ENCODE results near the gene GLMN. TPM values are rescaled to one million over a fixed set of nuclear protein-coding genes. Genes with fewer than 3 reads are reported as not detected.
"Not testable (repeated sequence)": the region's sequence is repeated elsewhere in the genome, so short reads cannot be mapped to it uniquely, and the experiment has no call there.

Gene GLMN
- total RNA-seq, 1 donor from 2014 or later: 5.4 TPM

GRCh38 chr1:92307980-92308379, 9.2 kb upstream of the GLMN start:
- intact Hi-C loops (cut with DNase I): loop anchor here (5.0 kb wide), 1 partner anchor 314 kb away; no protein-coding TSS in a partner anchor

GRCh38 chr1:92306020-92306419, 7.2 kb upstream of the GLMN start:
- intact Hi-C loops (cut with DNase I): loop anchor here (5.0 kb wide), 1 partner anchor 316 kb away; no protein-coding TSS in a partner anchor
- ATAC-seq (no peak), DNase-seq (ENCODE audit: missing footprints) (no peak)

More at GRCh38 chr1:92307980-92308379, 9.2 kb upstream of the GLMN start:
- DNase-seq (ENCODE audit: missing footprints) (no peak), ATAC-seq (no peak)

- ATAC-seq (no peak), DNase-seq (ENCODE audit: missing footprints) (no peak)
- intact Hi-C loops (cut with DNase I): no loop called here
Measured at GRCh38 chr1:92301021-92301420, 2.2 kb upstream of the GLMN start.

DNA sequence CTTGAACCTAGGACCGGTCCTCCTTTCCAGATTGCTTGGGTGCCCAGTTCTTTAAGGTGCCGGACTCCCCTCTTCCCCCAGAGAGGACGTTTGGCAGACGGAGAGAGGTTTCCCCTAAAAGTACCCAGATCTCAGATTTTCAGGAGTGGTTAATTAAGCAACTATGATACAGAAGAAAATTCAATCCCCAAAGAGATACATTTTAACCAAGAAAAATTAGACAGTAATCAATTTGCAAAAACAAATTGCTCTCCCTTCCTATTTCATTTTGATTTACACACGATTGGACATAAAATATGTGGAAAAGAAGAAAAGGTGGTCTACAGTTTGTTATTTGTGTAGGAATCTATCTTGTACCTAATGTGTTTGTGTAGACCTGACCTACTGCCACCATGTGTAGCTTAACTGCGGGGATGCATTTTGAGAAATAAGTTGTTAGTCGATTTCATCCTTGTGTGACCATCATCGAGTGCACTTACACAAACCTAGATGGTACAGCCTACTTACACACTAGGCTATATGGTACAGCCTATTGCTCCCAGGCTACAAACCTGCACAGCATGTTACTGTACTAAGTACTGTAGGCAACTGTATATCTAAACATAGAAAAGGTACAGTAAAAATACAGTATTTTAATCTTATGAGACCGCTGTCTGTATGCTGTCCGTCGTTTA, 827 bp upstream of the GLMN start:
- ATAC-seq (no peak), DNase-seq (ENCODE audit: missing footprints) (no peak)
- intact Hi-C loops (cut with DNase I): loop anchor here (10.0 kb wide), 1 partner anchor 1015 kb away; no protein-coding TSS in a partner anchor

DNA sequence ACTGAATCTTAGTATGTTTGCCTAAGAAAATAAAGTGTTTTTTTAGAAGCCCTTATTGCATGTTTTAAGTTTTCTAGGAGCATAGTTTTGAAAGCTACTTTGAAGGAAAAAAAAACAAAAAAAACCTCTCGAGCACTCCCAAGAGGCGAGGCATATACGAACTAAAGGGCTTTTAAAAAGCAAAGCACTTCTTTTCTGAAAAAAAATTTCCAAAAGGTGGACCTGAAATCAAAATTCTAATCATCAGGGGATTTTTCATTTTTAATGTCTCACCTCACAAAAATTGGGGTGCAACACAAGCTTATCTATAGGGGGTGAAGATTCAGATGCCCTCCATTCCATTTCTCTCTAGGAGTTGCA, 594 bp downstream of the GLMN start:
- DNase-seq (ENCODE audit: missing footprints) (no peak), ATAC-seq (no peak)
- intact Hi-C loops (cut with DNase I): loop anchor here (10.0 kb wide), 1 partner anchor 1013 kb away; no protein-coding TSS in a partner anchor

DNA sequence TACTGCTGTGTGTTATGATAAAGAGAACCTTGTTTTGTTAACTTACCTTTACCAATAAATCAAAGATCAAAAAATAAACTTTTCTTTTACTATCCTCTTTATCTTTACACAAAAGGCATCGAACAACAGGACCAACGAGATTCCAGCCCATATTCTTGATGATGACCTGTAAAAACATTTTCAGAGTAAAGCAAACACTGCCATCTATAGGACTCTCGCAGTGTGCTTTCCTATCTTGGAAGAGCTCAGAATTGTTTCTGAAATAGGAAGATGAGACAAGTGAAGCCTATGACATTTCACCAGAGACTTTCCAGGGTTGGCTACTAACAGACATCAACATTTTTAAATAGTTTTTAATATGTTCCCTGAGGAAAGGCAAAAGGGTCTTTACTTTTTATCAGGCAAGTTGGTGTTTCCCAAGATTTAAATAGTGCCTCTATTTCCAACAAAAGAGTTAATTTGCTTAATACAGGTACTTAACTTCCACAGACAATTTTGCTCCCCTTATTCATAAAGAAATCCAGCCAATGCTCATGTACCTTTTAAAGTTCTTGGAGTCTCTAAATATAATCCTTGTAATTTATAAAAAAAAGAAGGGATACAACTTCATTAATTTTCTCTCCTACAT, 7.3 kb downstream of the GLMN start:
- DNase-seq (ENCODE audit: missing footprints) (no peak), ATAC-seq (no peak)
- intact Hi-C loops (cut with DNase I): loop anchor here (5.0 to 10.0 kb wide), 3 partner anchors 294 to 1007 kb away; no protein-coding TSS in a partner anchor

GRCh38 chr1:92281411-92281810, 17.4 kb downstream of the GLMN start:
- intact Hi-C loops (cut with DNase I); ATAC-seq; DNase-seq (ENCODE audit: missing footprints): not testable (repeated sequence)

- not testable (repeated sequence) for DNase-seq (ENCODE audit: missing footprints); ATAC-seq
Measured at GRCh38 chr1:92279781-92280180, 19.0 kb downstream of the GLMN start.

GRCh38 chr1:92277105-92277723, 21.6 kb downstream of the GLMN start:
- DNase-seq (ENCODE audit: missing footprints) (no peak), ATAC-seq (no peak)
- intact Hi-C loops (cut with DNase I): no loop called here

More at GRCh38 chr1:92279781-92280180, 19.0 kb downstream of the GLMN start:
- intact Hi-C loops (cut with DNase I): not testable (repeated sequence)

GRCh38 chr1:92276082-92276481, 22.7 kb downstream of the GLMN start:
- intact Hi-C loops (cut with DNase I): no loop called here
- ATAC-seq (no peak), DNase-seq (ENCODE audit: missing footprints) (no peak)

GRCh38 chr1:92274939-92275338, 23.8 kb downstream of the GLMN start:
- intact Hi-C loops (cut with DNase I): no loop called here
- no peak for DNase-seq (ENCODE audit: missing footprints)
- no peak for ATAC-seq

DNA sequence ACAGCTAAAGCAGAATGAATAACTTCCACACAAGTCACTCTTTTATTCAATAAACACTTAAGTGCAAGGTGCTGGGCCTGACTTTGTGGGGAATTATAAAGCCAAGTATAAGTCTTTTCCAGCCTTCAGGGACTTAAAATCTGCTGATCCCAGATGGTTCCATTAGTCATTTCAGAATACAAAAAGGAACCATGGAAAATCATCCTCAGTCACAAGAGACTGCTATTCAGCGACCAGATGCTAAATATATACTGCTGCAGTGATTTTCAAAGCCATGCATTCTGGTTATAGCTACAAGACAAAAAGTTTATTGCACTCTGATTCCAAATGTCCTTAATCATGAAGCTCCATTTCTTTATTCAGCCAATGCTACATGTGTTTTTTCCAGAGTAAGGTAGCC, 25.7 kb downstream of the GLMN start:
- intact Hi-C loops (cut with DNase I): no loop called here
- no peak for ATAC-seq
- DNase-seq (ENCODE audit: missing footprints): no peak

- no peak for DNase-seq (ENCODE audit: missing footprints)
- ATAC-seq: no peak
- intact Hi-C loops (cut with DNase I): no loop called here
Measured at GRCh38 chr1:92262516-92262915, 36.3 kb downstream of the GLMN start.

DNA sequence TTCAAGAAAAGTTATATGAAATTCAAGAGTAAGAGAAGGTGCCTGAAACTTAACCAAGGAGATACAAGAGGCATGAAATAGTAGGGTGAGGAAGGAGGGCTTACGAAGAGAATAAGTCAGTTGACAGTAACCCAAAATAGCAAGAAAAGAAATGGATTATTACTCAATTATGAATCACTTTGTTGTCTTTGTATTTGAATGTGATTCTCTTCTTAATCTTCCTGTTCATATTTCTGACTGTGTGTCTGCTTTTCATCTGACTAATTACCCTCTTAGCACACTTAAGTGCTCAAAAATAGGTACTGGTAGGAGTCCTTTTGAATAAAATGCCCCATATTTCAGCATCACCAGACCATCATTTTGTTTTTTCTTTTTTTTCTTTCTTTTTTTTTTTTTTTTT, 39.4 kb downstream of the GLMN start:
- intact Hi-C loops (cut with DNase I): no loop called here
- DNase-seq (ENCODE audit: missing footprints) (no peak), ATAC-seq (no peak)

GRCh38 chr1:92254714-92255113, 44.1 kb downstream of the GLMN start:
- intact Hi-C loops (cut with DNase I); ATAC-seq; DNase-seq (ENCODE audit: missing footprints): not testable (repeated sequence)

GRCh38 chr1:92244376-92244775, 54.4 kb downstream of the GLMN start:
- ATAC-seq: no peak
- no peak for DNase-seq (ENCODE audit: missing footprints)
- intact Hi-C loops (cut with DNase I): no loop called here

DNA sequence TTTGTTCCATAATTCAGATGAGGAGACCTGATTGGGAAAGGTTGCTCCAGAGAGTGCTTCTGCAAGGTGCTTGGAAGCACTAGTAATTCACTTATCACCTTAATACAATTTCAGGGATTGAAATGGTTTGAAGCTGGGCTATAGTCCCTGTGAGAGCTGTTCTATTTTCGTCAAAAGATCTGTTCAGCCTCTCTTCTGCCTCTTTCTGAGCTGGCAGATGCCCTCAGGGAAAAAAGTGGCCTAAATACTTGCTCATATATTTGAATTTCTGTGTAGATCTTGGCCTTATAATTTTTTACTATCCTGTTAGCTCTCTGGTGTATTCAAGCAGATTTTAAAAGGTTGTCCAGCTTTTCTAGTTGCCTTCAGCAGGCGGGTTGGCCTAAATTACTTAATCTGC, 58.8 kb downstream of the GLMN start:
- intact Hi-C loops (cut with DNase I): no loop called here
- DNase-seq (ENCODE audit: missing footprints) (no peak), ATAC-seq (no peak)

DNA sequence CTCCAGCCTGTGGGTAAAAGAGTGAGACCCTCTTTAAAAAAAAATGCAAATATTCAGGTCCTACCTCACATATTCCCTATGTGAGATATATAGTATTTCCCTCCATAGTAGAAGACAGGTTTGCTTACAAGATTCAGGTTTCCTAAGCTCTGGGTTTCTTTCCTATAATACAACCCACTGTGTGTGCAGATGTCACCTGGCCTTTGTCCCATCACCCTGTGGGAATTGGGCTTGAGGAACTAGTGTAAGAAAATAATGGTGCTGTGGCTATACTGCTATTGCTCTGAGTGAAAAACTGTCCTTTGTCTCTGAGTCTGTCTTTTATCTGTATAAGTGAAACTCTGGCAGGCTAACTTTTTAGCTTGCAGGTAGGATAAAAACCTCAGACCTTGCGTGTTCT, 68.1 kb downstream of the GLMN start:
- DNase-seq (ENCODE audit: missing footprints) (no peak), ATAC-seq (no peak)
- intact Hi-C loops (cut with DNase I): no loop called here

- ATAC-seq (no peak), DNase-seq (ENCODE audit: missing footprints) (no peak)
- intact Hi-C loops (cut with DNase I): no loop called here
Measured at GRCh38 chr1:92228401-92228800, 70.4 kb downstream of the GLMN start.

DNA sequence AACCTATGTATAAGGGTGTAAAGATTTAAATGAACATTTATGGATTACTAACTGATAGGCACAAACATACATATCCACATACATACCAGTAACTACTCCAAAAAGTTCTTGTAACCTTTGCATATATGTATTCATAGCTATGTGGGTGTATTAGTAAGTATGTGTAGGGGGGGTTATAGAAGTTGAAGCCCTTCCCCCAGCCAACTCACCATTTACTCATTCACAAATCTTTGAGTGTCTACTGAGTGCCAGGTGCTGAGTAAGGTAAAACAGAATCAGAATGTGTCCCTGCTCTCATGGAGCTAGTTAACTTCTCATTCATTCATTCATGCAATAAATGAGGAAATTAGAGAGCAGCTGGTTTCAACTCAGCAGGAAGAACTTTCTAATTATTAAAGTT, 79.8 kb downstream of the GLMN start:
- DNase-seq (ENCODE audit: missing footprints) (no peak), ATAC-seq (no peak)
- intact Hi-C loops (cut with DNase I): no loop called here
